Endothelial cell of umbilical vein (primary cell): Measurements from ENCODE around the gene ADIG. TPM values are rescaled to one million over a fixed set of nuclear protein-coding genes. Genes with fewer than 3 reads are reported as not detected.

Experiments
- BruUV-seq: library from RNA; stranded (reverse); fragments of 400-500 nt; replicated peaks from 2 replicates; lab custom pipeline; 2021; lab: Mats Ljungman, UMichigan
- CTCF ChIA-PET: fragments of 300-600, 350-600 bp; sonication (Branson Sonifier 250); formaldehyde crosslinking; loops from one replicate; lab custom pipeline; 2021; ENCODE audit warnings: antibody characterized with exemption, inconsistent platforms; lab: Charles Lee
- POLR2A ChIA-PET: fragments of 300-600, 350-600 bp; sonication (Branson Sonifier 250); formaldehyde crosslinking; loops from one replicate; lab custom pipeline; 2021; ENCODE audit warnings: antibody characterized with exemption, inconsistent platforms; lab: Charles Lee
- DNase-seq: peaks from one replicate; pipeline ENCODE4 v3.0.0-alpha.2; 2011; ENCODE audit warnings: low read depth, low spot score
- FAIRE-seq: peaks from 2 replicates; lab custom pipeline; 2011; peaks lifted over from hg19 to GRCh38; lab: Jason Lieb, UNC
- H2AFZ ChIP-seq: 2 replicates; pipeline ENCODE4 v1.6.0; 2012; ENCODE audit warnings: low read depth, low read length, control low read depth, inconsistent platforms
- H3K27ac ChIP-seq: 2 replicates; pipeline ENCODE4 v1.5.1; 2011; ENCODE audit warnings: low read depth, mild to moderate bottlenecking, control low read depth, low read length, moderate library complexity; ENCODE audit not compliant: insufficient read depth
- H3K27me3 ChIP-seq, 2 experiments: 2 replicates each; pipeline versions ENCODE4 v1.6.0 to v1.6.1; 2011; ENCODE audit warnings: low read length in 2 of 2, mixed read lengths in 1 of 2; ENCODE audit not compliant: control insufficient read depth in 2 of 2, insufficient read depth in 2 of 2
- H3K36me3 ChIP-seq, 2 experiments: 2 replicates in 1 of 2; 3 replicates in 1 of 2; pipeline ENCODE4 v1.5.1; 2011; ENCODE audit warnings: low read length in 2 of 2, mild to moderate bottlenecking in 1 of 2, moderate library complexity in 1 of 2; ENCODE audit not compliant: control insufficient read depth in 2 of 2, insufficient read depth in 2 of 2; ENCODE audit errors: extremely low read depth in 1 of 2
- H3K4me1 ChIP-seq: 3 replicates; pipeline ENCODE4 v1.5.1; 2011; ENCODE audit warnings: mild to moderate bottlenecking, low read length; ENCODE audit not compliant: control insufficient read depth, insufficient read depth; ENCODE audit errors: extremely low read depth
- H3K4me2 ChIP-seq: 2 replicates; pipeline ENCODE4 v1.6.1; 2011; ENCODE audit warnings: low read length, control low read depth, mixed read lengths; ENCODE audit not compliant: insufficient read depth
- H3K4me3 ChIP-seq, 3 experiments: fragments of 200-600 bp in 1 of 3; sonication (generic), shearing (Covaris generic) in 1 of 3; replicated peaks in 1 of 3; 2 replicates each; pipeline ENCODE4 v1.5.1; 2011 to 2016; ENCODE audit warnings: control low read depth in 3 of 3, low read length in 3 of 3, mild to moderate bottlenecking in 2 of 3, inconsistent platforms in 1 of 3, low read depth in 1 of 3, moderate library complexity in 1 of 3; ENCODE audit not compliant: insufficient read depth in 1 of 3
- H3K79me2 ChIP-seq: 2 replicates; pipeline ENCODE4 v1.6.0; 2012; ENCODE audit warnings: low read length, inconsistent platforms; ENCODE audit not compliant: control insufficient read depth, insufficient read depth
- H3K9ac ChIP-seq: replicated peaks from 2 replicates; pipeline ENCODE3; 2011; ENCODE audit warnings: low read length, control low read depth; ENCODE audit not compliant: insufficient read depth; ENCODE audit errors: extremely low read depth
- H3K9me1 ChIP-seq: replicated peaks from 3 replicates; pipeline ENCODE4 v1.6.0; 2011; ENCODE audit warnings: mild to moderate bottlenecking, low read length; ENCODE audit not compliant: control insufficient read depth, insufficient read depth; ENCODE audit errors: extremely low read depth
- H3K9me3 ChIP-seq: replicated peaks from 2 replicates; pipeline ENCODE4 v1.5.1; 2012; ENCODE audit warnings: low read length, inconsistent platforms; ENCODE audit not compliant: control insufficient read depth, insufficient read depth
- H4K20me1 ChIP-seq: replicated peaks from 2 replicates; pipeline ENCODE3; 2011; ENCODE audit warnings: mild to moderate bottlenecking, low read length; ENCODE audit not compliant: control insufficient read depth, insufficient read depth; ENCODE audit errors: extremely low read depth
- EZH2 ChIP-seq: IDR thresholded peaks from 2 replicates; pipeline ENCODE4 v1.6.1; 2012; ENCODE audit warnings: borderline replicate concordance, low read depth, mild to moderate bottlenecking, moderate library complexity, low read length, inconsistent platforms; ENCODE audit not compliant: severe bottlenecking
- FOS ChIP-seq: IDR thresholded peaks from 2 replicates; pipeline ENCODE4 v1.6.1; 2011; ENCODE audit warnings: mild to moderate bottlenecking, low read length, moderate library complexity, borderline replicate concordance; ENCODE audit not compliant: insufficient read depth
- GATA2 ChIP-seq: IDR thresholded peaks from 2 replicates; pipeline ENCODE4 v1.7.0; 2011; ENCODE audit warnings: low read depth, mild to moderate bottlenecking, moderate library complexity, mixed read lengths, low read length; ENCODE audit not compliant: insufficient read length, insufficient read depth
- JUN ChIP-seq: IDR thresholded peaks from 2 replicates; pipeline ENCODE4 v1.6.1; 2011; ENCODE audit warnings: borderline replicate concordance, low read depth; ENCODE audit not compliant: insufficient read length, insufficient read depth
- MYC ChIP-seq: IDR thresholded peaks from one replicate; pipeline ENCODE4 v1.6.1; 2011; ENCODE audit warnings: mild to moderate bottlenecking, low read depth, low read length
- POLR2A ChIP-seq: IDR thresholded peaks from 2 replicates; pipeline ENCODE4 v1.6.1; 2012; ENCODE audit warnings: low read depth, mild to moderate bottlenecking, control low read depth, low read length
- POLR2AphosphoS5 ChIP-seq: IDR thresholded peaks from 2 replicates; pipeline ENCODE4 v1.6.1; 2012; ENCODE audit warnings: low read depth, mild to moderate bottlenecking, control low read depth, low read length, moderate library complexity; ENCODE audit not compliant: insufficient read depth
- dilution Hi-C: fragments of 300-500 bp; cut with MboI; formaldehyde crosslinking; loops from one replicate; pipeline ENCODE4 v1.15.0; 2019; ENCODE audit warnings: low sequenced_read_pairs; ENCODE audit not compliant: extremely low pct_ligation_motif_present
- intact Hi-C: fragments of 100-400 bp; cut with micrococcal nuclease; formaldehyde crosslinking; loops from one replicate; pipeline ENCODE4 v1.10.0; 2022
- polyA plus RNA-seq, 4 experiments: library from polyadenylated mRNA; depleted of rRNA in 3 of 4; stranded (reverse) in 3 of 4; unstranded in 1 of 4; fragments of >200 nt; gene quantifications; 2 replicates each; pipeline versions ENCODE4 v1.2.1 to v1.2.3, GENCODE V29; 2011 to 2012; ENCODE audit warnings: missing spikeins in 1 of 4
- total RNA-seq: library from RNA; stranded (reverse); gene quantifications from 2 replicates; pipeline ENCODE4 v1.2.3, GENCODE V29; 2021
- TF ChIP-seq, protein P1 (sequence below): IDR thresholded peaks from 2 replicates; pipeline ENCODE4 v1.6.1; 2011; ENCODE audit not compliant: insufficient read depth, insufficient read length
- TF ChIP-seq, protein P2 (sequence below), 2 donors: IDR thresholded peaks; 1 replicate in 1 of 2; 2 replicates in 1 of 2; pipeline ENCODE4 v1.5.1; 2011; ENCODE audit warnings: low read length in 2 of 2, mild to moderate bottlenecking in 2 of 2, moderate library complexity in 2 of 2, control low read depth in 1 of 2, inconsistent platforms in 1 of 2, low read depth in 1 of 2; ENCODE audit not compliant: insufficient read depth in 1 of 2; ENCODE audit errors: extremely low read depth in 1 of 2

Gene ADIG
- total and polyA plus RNA-seq, 2 donors (not counting 3 experiments of a cell fraction or from before 2014, with no cell fraction given), result not detected

DNA sequence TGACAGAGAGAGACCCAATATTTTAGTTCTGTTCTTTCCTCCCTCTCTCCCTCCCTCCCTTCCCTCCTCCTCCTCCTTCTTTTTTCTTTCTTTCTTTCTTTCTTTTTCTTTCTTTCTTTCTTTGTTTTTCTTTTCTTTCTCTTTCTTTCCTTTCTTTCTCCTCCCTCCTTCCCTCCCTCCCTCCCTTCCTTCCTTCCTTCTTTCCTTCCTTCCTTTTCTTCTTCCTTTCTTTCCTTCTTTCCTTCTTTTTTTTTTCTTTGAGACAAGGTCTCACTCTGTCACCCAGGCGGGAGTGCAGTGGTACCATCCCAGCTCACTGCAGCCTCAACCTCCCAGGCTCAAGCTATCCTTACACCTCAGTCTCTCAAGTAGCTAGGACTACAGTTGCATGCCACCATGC is 49.0 kb downstream of the ADIG start:
- Histone ChIP-seq H3K27me3 (peaks cover 0 to 2% of the 10 kb centered on the region in 2 experiments), H4K20me1 (no peaks in the 10 kb centered on the region), H3K9ac (no peak overlapping the region), H3K9me3 (no peaks in the 10 kb centered on the region), H3K4me2 (no peak overlapping the region), H3K27ac (no peak overlapping the region), H3K4me1 (no peaks in the 10 kb centered on the region), H3K36me3 (no peaks in the 10 kb centered on the region), H3K9me1 (no peaks in the 10 kb centered on the region), H2AFZ (no peak overlapping the region), H3K79me2 (no peaks in the 10 kb centered on the region), H3K4me3 (no peak overlapping the region)
- intact Hi-C loops (no loop called here), dilution Hi-C loops (no loop called here)
- DNase-seq, result no peak
- no TSS peak for BruUV-seq
- TF ChIP-seq EZH2 (no peak), GATA2 (no peak), POLR2A (no peak), MYC (no peak), JUN (no peak), FOS (no peak), POLR2AphosphoS5 (no peak)
- TF ChIP-seq, protein P1, sequence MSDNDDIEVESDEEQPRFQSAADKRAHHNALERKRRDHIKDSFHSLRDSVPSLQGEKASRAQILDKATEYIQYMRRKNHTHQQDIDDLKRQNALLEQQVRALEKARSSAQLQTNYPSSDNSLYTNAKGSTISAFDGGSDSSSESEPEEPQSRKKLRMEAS, result no peak
- TF ChIP-seq, protein P2, sequence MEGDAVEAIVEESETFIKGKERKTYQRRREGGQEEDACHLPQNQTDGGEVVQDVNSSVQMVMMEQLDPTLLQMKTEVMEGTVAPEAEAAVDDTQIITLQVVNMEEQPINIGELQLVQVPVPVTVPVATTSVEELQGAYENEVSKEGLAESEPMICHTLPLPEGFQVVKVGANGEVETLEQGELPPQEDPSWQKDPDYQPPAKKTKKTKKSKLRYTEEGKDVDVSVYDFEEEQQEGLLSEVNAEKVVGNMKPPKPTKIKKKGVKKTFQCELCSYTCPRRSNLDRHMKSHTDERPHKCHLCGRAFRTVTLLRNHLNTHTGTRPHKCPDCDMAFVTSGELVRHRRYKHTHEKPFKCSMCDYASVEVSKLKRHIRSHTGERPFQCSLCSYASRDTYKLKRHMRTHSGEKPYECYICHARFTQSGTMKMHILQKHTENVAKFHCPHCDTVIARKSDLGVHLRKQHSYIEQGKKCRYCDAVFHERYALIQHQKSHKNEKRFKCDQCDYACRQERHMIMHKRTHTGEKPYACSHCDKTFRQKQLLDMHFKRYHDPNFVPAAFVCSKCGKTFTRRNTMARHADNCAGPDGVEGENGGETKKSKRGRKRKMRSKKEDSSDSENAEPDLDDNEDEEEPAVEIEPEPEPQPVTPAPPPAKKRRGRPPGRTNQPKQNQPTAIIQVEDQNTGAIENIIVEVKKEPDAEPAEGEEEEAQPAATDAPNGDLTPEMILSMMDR (IDR thresholded peaks at IDR 0.05; ENCODE audit: extremely low read depth in 1 of 2, insufficient read depth in 1 of 2, low read depth in 1 of 2, low read length in 2 of 2), result no peak
- no peak for FAIRE-seq
- ChIA-PET POLR2A (no interaction called here), CTCF (interaction anchor here (1.0 kb wide), 1 partner anchor 25 kb away, joined by 3 read pairs; no protein-coding TSS in a partner anchor)
